ENCODE measurements around the gene MS4A10. TPM values are rescaled to one million over a fixed set of nuclear protein-coding genes. Genes with fewer than 3 reads are reported as not detected.

The MS4A10 gene
- total RNA-seq, 1 donor = not detected

- Histone ChIP-seq H3K4me2 (ENCODE audit: insufficient read depth, low read length) (no peak overlapping the region), H3K9me3 (ENCODE audit: low read depth, low read length) (no peaks in the 10 kb centered on the region), H2AFZ (ENCODE audit: low read length) (no peak overlapping the region), H3K36me3 (ENCODE audit: insufficient read depth, low read length) (no peaks in the 10 kb centered on the region), H3K4me1 (ENCODE audit: insufficient read depth, low read length) (no peaks in the 10 kb centered on the region), H3K79me2 (ENCODE audit: insufficient read depth, low read length) (no peaks in the 10 kb centered on the region), H3K27me3 (ENCODE audit: insufficient read depth, low read length) (no peaks in the 10 kb centered on the region), H3K4me3 (ENCODE audit: insufficient read depth, low read length) (no peak overlapping the region), H4K20me1 (ENCODE audit: insufficient read depth, low read length) (no peaks in the 10 kb centered on the region), H3K27ac (ENCODE audit: low read depth, low read length) (no peak overlapping the region)
- TF ChIP-seq CTCF (IDR thresholded peaks at IDR 0.05; ENCODE audit: extremely low read depth, low read depth, low read length) = no peak
- no peak for DNase-seq (ENCODE audit: insufficient read length, low spot score, missing footprints)
Observed at GRCh38 chr11:60743058-60743457, 42.1 kb upstream of the MS4A10 start.

- H3K27ac ChIP-seq (ENCODE audit: low read depth, low read length) = no peak overlapping the region
- no peak overlapping the region for H3K4me2 ChIP-seq (ENCODE audit: insufficient read depth, low read length)
- no peak overlapping the region for H3K4me3 ChIP-seq (ENCODE audit: insufficient read depth, low read length)
- DNase-seq (ENCODE audit: insufficient read length, low spot score, missing footprints) = no peak
- no peak overlapping the region for H2AFZ ChIP-seq (ENCODE audit: low read length)
- no peaks in the 10 kb centered on the region for H3K9me3 ChIP-seq (ENCODE audit: low read depth, low read length)
- H3K79me2 ChIP-seq (ENCODE audit: insufficient read depth, low read length) = no peaks in the 10 kb centered on the region
- H3K4me1 ChIP-seq (ENCODE audit: insufficient read depth, low read length) = no peaks in the 10 kb centered on the region
- no peaks in the 10 kb centered on the region for H3K36me3 ChIP-seq (ENCODE audit: insufficient read depth, low read length)
- no peak for TF ChIP-seq CTCF (IDR thresholded peaks at IDR 0.05; ENCODE audit: extremely low read depth, low read depth, low read length)
- no peaks in the 10 kb centered on the region for H4K20me1 ChIP-seq (ENCODE audit: insufficient read depth, low read length)
- no peaks in the 10 kb centered on the region for H3K27me3 ChIP-seq (ENCODE audit: insufficient read depth, low read length)
Observed at GRCh38 chr11:60744114-60744513, 41.0 kb upstream of the MS4A10 start.

- Histone ChIP-seq H3K4me2 (ENCODE audit: insufficient read depth, low read length) (no peak overlapping the region), H3K27ac (ENCODE audit: low read depth, low read length) (no peak overlapping the region), H3K4me1 (ENCODE audit: insufficient read depth, low read length) (no peaks in the 10 kb centered on the region), H4K20me1 (ENCODE audit: insufficient read depth, low read length) (no peaks in the 10 kb centered on the region), H3K9me3 (ENCODE audit: low read depth, low read length) (no peaks in the 10 kb centered on the region), H2AFZ (ENCODE audit: low read length) (no peak overlapping the region), H3K4me3 (ENCODE audit: insufficient read depth, low read length) (no peak overlapping the region), H3K79me2 (ENCODE audit: insufficient read depth, low read length) (no peaks in the 10 kb centered on the region), H3K36me3 (ENCODE audit: insufficient read depth, low read length) (no peaks in the 10 kb centered on the region), H3K27me3 (ENCODE audit: insufficient read depth, low read length) (no peaks in the 10 kb centered on the region)
- no peak for DNase-seq (ENCODE audit: insufficient read length, low spot score, missing footprints)
- no peak for TF ChIP-seq CTCF (IDR thresholded peaks at IDR 0.05; ENCODE audit: extremely low read depth, low read depth, low read length)
Observed at GRCh38 chr11:60747359-60747873, 37.7 kb upstream of the MS4A10 start.

- H3K4me1 ChIP-seq (ENCODE audit: insufficient read depth, low read length) = no peaks in the 10 kb centered on the region
- no peak overlapping the region for H2AFZ ChIP-seq (ENCODE audit: low read length)
- H3K4me3 ChIP-seq (ENCODE audit: insufficient read depth, low read length) = no peak overlapping the region
- no peaks in the 10 kb centered on the region for H3K36me3 ChIP-seq (ENCODE audit: insufficient read depth, low read length)
- no peaks in the 10 kb centered on the region for H3K9me3 ChIP-seq (ENCODE audit: low read depth, low read length)
- H3K79me2 ChIP-seq (ENCODE audit: insufficient read depth, low read length) = no peaks in the 10 kb centered on the region
- no peak overlapping the region for H3K27ac ChIP-seq (ENCODE audit: low read depth, low read length)
- H4K20me1 ChIP-seq (ENCODE audit: insufficient read depth, low read length) = no peaks in the 10 kb centered on the region
- TF ChIP-seq CTCF (IDR thresholded peaks at IDR 0.05; ENCODE audit: extremely low read depth, low read depth, low read length) = no peak
- no peak overlapping the region for H3K4me2 ChIP-seq (ENCODE audit: insufficient read depth, low read length)
- no peak for DNase-seq (ENCODE audit: insufficient read length, low spot score, missing footprints)
- no peaks in the 10 kb centered on the region for H3K27me3 ChIP-seq (ENCODE audit: insufficient read depth, low read length)
Observed at GRCh38 chr11:60748225-60748624, 36.9 kb upstream of the MS4A10 start.

Measured in osteoblast (primary cell).